ENCODE data around the gene HOOK1.

HOOK1 gene

DNA sequence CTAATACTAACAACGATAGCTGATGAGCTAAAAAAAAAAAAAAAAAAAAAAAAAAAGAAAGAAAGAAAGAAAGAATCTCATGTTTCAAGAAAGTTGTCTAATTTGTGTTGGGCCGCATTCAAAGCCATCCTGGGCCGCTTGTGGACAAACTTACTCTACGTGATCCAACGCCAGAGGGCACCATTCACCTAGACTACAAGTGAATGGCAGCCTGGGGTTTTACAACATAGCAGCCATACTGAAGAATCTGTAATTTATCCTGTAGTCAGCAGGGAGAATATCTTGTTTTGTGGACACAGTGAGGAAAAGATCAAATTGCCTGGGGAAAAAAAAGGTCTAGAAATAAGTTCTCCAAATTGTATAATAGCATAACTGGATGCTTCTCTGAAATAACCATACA, 64.8 kb downstream of the HOOK1 start:
- TF ChIP-seq, protein P1, sequence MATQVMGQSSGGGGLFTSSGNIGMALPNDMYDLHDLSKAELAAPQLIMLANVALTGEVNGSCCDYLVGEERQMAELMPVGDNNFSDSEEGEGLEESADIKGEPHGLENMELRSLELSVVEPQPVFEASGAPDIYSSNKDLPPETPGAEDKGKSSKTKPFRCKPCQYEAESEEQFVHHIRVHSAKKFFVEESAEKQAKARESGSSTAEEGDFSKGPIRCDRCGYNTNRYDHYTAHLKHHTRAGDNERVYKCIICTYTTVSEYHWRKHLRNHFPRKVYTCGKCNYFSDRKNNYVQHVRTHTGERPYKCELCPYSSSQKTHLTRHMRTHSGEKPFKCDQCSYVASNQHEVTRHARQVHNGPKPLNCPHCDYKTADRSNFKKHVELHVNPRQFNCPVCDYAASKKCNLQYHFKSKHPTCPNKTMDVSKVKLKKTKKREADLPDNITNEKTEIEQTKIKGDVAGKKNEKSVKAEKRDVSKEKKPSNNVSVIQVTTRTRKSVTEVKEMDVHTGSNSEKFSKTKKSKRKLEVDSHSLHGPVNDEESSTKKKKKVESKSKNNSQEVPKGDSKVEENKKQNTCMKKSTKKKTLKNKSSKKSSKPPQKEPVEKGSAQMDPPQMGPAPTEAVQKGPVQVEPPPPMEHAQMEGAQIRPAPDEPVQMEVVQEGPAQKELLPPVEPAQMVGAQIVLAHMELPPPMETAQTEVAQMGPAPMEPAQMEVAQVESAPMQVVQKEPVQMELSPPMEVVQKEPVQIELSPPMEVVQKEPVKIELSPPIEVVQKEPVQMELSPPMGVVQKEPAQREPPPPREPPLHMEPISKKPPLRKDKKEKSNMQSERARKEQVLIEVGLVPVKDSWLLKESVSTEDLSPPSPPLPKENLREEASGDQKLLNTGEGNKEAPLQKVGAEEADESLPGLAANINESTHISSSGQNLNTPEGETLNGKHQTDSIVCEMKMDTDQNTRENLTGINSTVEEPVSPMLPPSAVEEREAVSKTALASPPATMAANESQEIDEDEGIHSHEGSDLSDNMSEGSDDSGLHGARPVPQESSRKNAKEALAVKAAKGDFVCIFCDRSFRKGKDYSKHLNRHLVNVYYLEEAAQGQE (IDR thresholded peaks at IDR 0.05; ENCODE audit: insufficient replicate concordance, low read depth) = no peak
- TF ChIP-seq POLR2AphosphoS5 (IDR thresholded peaks at IDR 0.05; ENCODE audit: low read depth) = no peak
- no peak for TF ChIP-seq SPI1 (IDR thresholded peaks at IDR 0.05; ENCODE audit: borderline replicate concordance, low read depth)
- TF ChIP-seq, protein P2, sequence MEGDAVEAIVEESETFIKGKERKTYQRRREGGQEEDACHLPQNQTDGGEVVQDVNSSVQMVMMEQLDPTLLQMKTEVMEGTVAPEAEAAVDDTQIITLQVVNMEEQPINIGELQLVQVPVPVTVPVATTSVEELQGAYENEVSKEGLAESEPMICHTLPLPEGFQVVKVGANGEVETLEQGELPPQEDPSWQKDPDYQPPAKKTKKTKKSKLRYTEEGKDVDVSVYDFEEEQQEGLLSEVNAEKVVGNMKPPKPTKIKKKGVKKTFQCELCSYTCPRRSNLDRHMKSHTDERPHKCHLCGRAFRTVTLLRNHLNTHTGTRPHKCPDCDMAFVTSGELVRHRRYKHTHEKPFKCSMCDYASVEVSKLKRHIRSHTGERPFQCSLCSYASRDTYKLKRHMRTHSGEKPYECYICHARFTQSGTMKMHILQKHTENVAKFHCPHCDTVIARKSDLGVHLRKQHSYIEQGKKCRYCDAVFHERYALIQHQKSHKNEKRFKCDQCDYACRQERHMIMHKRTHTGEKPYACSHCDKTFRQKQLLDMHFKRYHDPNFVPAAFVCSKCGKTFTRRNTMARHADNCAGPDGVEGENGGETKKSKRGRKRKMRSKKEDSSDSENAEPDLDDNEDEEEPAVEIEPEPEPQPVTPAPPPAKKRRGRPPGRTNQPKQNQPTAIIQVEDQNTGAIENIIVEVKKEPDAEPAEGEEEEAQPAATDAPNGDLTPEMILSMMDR (IDR thresholded peaks at IDR 0.05; ENCODE audit: insufficient read depth, low read length) = no peak
- no peak for TF ChIP-seq GABPA (IDR thresholded peaks at IDR 0.05; ENCODE audit: low read depth)
- DNase-seq (ENCODE audit: low read depth in 1 of 2, low spot score in 1 of 2) = peak in 1 of 2 experiments; percentile 35
- Histone ChIP-seq H3K27me3 (ENCODE audit: insufficient read depth, poor library complexity, severe bottlenecking) (no peaks in the 10 kb centered on the region), H3K4me3 (replicated peaks; ENCODE audit: insufficient read depth, low read length) (no peak overlapping the region), H3K27ac (replicated peaks) (no peak overlapping the region)

DNA sequence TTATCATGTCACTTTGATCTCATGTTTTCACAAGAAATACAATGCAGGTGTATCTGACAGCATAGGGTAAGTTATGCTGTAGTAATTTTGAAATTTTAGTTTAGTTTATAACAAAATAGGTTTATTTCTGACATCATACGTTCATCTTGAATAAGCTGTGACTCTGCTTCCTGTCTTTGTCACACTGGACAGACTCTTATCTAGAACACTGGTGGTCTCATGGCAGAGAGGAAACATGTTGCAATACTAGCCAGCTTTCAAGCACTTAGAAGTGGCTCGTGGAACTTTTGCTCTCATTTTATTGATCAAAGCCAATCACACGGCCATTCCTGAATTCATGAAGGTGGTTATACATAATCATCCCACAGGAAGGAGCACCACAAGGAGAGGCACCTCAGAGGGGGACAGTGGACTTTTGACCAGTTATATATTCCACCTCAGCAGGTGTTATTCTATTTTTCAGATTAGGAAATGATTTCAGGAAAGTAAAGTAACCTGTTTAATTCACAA, 65.3 kb downstream of the HOOK1 start:
- Histone ChIP-seq H3K27ac (replicated peaks) (no peak overlapping the region), H3K27me3 (ENCODE audit: insufficient read depth, poor library complexity, severe bottlenecking) (no peaks in the 10 kb centered on the region), H3K4me3 (replicated peaks; ENCODE audit: insufficient read depth, low read length) (no peak overlapping the region)
- no peak for DNase-seq (ENCODE audit: low read depth in 1 of 2, low spot score in 1 of 2)
- TF ChIP-seq SPI1 (IDR thresholded peaks at IDR 0.05; ENCODE audit: borderline replicate concordance, low read depth) (no peak), POLR2AphosphoS5 (IDR thresholded peaks at IDR 0.05; ENCODE audit: low read depth) (no peak), GABPA (IDR thresholded peaks at IDR 0.05; ENCODE audit: low read depth) (no peak)
- TF ChIP-seq, protein P2 (IDR thresholded peaks at IDR 0.05; ENCODE audit: insufficient read depth, low read length) = no peak
- TF ChIP-seq, protein P1 (IDR thresholded peaks at IDR 0.05; ENCODE audit: insufficient replicate concordance, low read depth) = no peak

DNA sequence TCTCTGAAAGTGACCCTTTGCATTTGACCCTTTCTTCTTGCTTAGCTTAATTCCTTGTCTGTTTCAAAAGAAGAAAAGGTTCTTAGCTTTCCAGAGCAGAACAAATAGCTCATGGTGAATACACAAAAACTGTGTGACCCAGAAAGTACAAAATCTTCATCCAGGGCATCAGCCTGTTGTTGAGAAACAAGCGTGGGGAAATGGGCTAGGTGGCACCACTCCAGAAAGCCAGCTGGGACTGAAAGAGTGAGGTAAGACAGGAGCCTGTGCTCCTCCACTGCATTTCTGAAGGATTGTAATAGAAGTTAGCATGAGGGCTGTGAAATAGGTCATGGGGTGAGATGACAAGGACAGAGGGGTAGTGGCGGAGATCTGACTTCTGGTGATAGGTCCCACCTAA, 66.0 kb downstream of the HOOK1 start:
- TF ChIP-seq POLR2AphosphoS5 (IDR thresholded peaks at IDR 0.05; ENCODE audit: low read depth) (no peak), SPI1 (IDR thresholded peaks at IDR 0.05; ENCODE audit: borderline replicate concordance, low read depth) (no peak), GABPA (IDR thresholded peaks at IDR 0.05; ENCODE audit: low read depth) (no peak)
- DNase-seq (ENCODE audit: low read depth in 1 of 2, low spot score in 1 of 2) = no peak

DNA sequence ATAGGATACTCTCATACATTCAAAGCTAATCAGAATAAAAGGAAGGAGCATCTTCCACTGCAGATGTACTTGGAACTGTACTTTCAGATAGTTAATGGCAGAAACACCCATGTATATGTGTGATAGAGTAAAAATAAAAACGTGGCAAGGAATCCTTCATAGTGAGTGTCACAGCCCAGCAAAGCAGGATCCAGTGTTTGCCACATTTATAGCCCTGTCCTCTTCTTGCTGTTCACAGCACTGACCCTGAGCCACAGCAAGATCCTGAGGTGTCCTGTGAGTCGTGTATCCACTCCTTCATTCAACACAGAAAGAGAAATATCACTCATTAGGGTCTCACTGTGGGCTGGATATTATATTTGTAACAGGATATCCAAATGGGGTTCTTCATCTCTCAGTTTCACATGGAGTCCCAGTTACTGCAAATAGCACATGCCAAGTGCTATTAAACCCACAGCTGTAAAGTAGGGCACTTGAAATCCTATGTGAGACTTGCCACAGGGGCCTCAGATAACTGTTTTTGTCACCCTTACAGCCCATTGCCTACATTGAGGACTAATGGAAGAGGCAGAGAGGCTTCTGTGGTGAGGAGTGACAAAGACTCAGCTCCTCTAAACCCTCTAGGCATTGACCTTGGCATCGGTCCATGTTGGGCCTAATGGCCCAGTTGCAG, 70.5 kb downstream of the HOOK1 start:
- no peak overlapping the region for H3K4me3 ChIP-seq (replicated peaks; ENCODE audit: insufficient read depth, low read length)
- no peak for DNase-seq (ENCODE audit: low read depth in 1 of 2, low spot score in 1 of 2)
- no peaks in the 10 kb centered on the region for H3K27me3 ChIP-seq (ENCODE audit: insufficient read depth, poor library complexity, severe bottlenecking)
- TF ChIP-seq, protein P2 (IDR thresholded peaks at IDR 0.05; ENCODE audit: insufficient read depth, low read length) = no peak
- TF ChIP-seq, protein P1 (IDR thresholded peaks at IDR 0.05; ENCODE audit: insufficient replicate concordance, low read depth) = no peak
- TF ChIP-seq GABPA (IDR thresholded peaks at IDR 0.05; ENCODE audit: low read depth) = no peak
- TF ChIP-seq SPI1 (IDR thresholded peaks at IDR 0.05; ENCODE audit: borderline replicate concordance, low read depth) = no peak
- TF ChIP-seq POLR2AphosphoS5 (IDR thresholded peaks at IDR 0.05; ENCODE audit: low read depth) = no peak
- H3K27ac ChIP-seq (replicated peaks) = no peak overlapping the region

More for the DNA sequence above, 66.0 kb downstream of the HOOK1 start:
- H3K27me3 ChIP-seq (ENCODE audit: insufficient read depth, poor library complexity, severe bottlenecking) = no peaks in the 10 kb centered on the region
- H3K4me3 ChIP-seq (replicated peaks; ENCODE audit: insufficient read depth, low read length) = no peak overlapping the region
- no peak overlapping the region for H3K27ac ChIP-seq (replicated peaks)

Measured in HL-60 (cell line).